ENCODE measurements around the gene FXYD5. TPM values are rescaled to one million over a fixed set of nuclear protein-coding genes. Genes with fewer than 3 reads are reported as not detected.
A peak's percentile ranks its signal among the peaks of the same experiment; 100 is the strongest.
"Not testable (repeated sequence)": the region's sequence is repeated elsewhere in the genome, so short reads cannot be mapped to it uniquely, and the experiment has no call there.

The FXYD5 gene
- total RNA-seq, 1 experiment from 2014 or later: 101 TPM

DNA sequence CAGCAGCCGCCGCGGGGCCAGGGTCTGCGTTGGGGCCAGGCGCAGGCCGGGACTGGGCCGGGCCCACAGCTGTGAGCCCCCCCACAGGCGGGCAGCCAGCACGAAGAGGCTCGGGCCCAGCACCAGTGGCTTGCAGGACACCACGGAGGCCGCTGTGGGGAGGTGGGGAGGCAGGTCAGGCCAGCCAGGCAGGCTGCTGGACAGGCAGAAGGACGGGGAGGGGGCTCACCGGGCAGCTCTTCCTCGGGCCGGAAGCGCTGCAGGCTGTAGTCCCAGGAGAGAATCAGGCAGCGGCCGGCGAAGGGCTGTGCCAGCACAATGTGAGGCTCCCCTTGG lies 27.9 kb upstream of the FXYD5 start:
- DNase-seq: peak; percentile 71
- H3K36me3 ChIP-seq (replicated peaks; ENCODE audit: control insufficient read depth, insufficient read depth, low read length): no peaks in the 10 kb centered on the region

DNA sequence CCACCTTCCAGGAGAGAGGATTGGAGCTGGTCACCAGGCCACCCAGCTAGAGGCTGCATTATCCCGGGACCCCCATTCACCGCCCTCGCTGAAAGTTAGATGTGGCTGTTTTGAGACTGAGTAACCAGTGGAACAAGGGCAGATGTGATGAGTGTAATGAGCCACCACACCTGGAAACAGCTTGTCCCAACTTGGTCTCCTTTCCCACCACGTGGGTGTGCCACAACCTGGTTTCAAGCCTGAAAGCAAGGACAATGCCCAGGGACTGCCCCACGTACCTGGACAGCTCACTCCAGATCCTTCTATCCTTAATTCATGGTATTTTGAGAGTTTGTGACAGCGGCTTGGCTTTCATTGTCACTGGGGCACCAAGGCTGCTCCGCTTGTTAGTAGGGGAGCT lies 26.7 kb upstream of the FXYD5 start:
- no peaks in the 10 kb centered on the region for H3K36me3 ChIP-seq (replicated peaks; ENCODE audit: control insufficient read depth, insufficient read depth, low read length)
- no peaks in the 10 kb centered on the region for H3K27me3 ChIP-seq (ENCODE audit: control insufficient read depth, insufficient read depth, low read length)
- no peak overlapping the region for H3K4me3 ChIP-seq (ENCODE audit: insufficient read depth, low read depth, low read length)
- DNase-seq: no peak

More for the DNA sequence above, 27.9 kb upstream of the FXYD5 start:
- Histone ChIP-seq H3K27me3 (ENCODE audit: control insufficient read depth, insufficient read depth, low read length) (no peaks in the 10 kb centered on the region), H3K4me3 (ENCODE audit: insufficient read depth, low read depth, low read length) (no peak overlapping the region)

DNA sequence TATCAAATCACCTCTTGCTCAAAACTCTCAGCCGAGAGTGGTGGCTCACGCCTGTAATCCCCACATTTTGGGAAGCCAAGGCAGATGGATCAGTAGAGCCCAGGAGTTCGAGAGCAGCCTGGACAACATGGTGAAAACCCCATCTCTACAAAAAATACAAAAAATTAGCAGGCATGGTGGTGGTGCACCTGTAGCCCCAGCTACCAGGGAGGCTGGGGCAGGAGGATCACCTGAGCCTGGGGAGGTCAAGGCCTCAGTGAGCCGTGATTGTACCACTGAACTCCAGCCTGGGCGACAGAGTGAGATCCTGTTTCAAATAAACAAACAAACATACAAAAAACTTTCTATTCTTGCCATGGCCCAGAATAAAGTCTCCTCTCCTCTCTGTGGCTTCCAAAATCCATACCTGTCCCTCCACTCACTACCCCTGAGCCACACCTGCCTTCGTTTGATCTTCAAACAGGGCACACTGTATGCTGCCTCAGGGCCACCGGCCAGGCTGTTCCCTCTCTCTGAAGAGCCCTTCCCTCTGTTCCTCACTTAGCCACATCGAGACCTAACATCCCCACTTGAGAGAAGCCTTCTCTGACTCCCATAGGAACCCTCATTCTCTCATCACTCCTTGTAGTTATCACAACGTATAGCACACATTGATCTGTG lies 26.0 kb upstream of the FXYD5 start:
- H3K36me3 ChIP-seq (replicated peaks; ENCODE audit: control insufficient read depth, insufficient read depth, low read length): no peaks in the 10 kb centered on the region
- no peak overlapping the region for H3K4me3 ChIP-seq (ENCODE audit: insufficient read depth, low read depth, low read length)
- H3K27me3 ChIP-seq (ENCODE audit: control insufficient read depth, insufficient read depth, low read length): no peaks in the 10 kb centered on the region
- no peak for DNase-seq

DNA sequence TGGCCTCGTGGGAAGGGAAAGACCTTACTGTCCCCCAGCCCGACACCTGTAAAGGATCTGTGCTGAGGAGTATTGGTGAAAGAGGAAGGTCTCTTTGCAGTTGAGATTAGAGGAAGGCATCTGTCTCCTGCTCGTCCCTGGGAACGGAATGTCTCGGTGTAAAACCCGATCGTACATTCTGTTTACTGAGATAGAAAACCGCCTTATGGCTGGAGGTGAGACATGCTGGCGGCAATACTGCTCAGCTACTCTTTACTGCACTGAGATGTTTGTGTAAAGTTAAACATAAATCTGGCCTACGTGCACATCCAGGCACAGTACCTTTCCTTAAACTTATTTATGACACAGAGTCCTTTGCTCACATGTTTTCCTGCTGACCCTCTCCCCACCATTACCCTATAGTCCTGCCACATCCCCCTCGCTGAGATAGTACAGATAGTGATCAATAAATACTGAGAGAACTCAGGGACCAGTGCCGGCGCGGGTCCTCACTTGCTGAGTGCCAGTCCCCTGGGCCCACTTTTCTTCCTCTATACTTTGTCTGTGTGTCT lies 24.7 kb upstream of the FXYD5 start:
- not testable (repeated sequence) for H3K27me3 ChIP-seq (ENCODE audit: control insufficient read depth, insufficient read depth, low read length); DNase-seq; H3K36me3 ChIP-seq (replicated peaks; ENCODE audit: control insufficient read depth, insufficient read depth, low read length); H3K4me3 ChIP-seq (ENCODE audit: insufficient read depth, low read depth, low read length)

DNA sequence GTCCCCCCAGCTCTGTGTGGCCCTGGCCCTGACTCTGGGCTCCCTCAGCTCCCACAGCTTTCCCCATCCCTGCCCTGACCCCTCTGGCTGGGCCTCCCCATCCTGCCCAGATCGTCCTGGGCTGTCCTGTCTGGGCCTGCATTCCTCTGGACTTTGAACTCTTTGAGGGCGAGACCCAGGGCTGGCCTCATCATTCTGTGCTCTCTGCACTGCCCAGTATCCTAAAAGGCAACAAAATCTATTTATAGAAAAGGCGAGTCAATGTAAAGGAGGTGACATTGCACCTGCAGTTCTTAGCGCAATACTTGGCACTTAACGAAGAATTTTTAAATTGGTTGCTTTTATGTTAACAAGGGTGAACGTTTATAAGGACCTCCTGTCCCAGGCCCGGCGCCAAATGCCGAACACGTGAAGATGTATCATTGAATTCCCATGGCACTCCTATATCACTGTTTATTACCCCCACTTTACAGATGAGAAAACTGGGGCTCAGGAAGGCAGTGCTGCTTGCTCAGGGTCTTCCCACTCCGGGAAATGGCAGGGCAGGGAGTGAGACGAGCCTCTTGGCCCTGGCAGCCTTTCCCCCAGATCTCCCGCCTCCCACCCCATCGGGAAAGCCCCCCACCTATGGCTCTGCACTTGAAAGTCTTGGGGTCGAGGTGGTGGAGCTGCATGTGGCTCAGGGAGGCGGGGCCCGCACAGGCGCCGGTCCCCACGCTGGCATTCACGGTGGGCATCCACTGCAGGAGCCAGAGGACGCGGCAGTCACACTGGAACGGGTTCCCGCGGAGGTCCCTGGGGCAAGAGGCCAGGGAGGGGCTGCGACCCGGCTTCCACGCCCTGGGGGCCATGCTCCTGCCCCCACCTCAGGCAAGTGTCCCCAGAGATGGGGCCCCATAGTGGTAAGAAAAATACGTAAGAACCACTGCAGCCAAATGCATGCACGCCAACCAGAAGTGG lies 23.5 kb upstream of the FXYD5 start:
- no peak for DNase-seq
- no peaks in the 10 kb centered on the region for H3K27me3 ChIP-seq (ENCODE audit: control insufficient read depth, insufficient read depth, low read length)

DNA sequence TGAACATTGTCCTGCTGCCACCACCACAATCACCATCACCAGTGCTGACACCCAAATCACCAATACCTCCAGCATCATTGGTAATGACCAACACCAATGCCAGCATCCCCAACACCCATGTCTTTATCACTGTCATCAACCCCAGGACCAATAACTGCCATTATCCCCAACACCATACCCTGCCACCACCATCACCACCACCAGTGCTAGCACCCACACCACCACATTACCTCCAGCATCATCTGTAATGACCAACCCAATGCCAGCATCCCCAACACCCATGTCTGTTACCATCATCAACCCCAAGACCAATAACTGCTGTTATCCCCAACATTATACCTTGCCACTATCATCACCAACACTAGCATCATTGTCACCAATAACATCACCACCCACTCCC lies 22.3 kb upstream of the FXYD5 start:
- Histone ChIP-seq H3K4me3 (ENCODE audit: insufficient read depth, low read depth, low read length) (no peak overlapping the region), H3K27me3 (ENCODE audit: control insufficient read depth, insufficient read depth, low read length) (no peaks in the 10 kb centered on the region), H3K36me3 (replicated peaks; ENCODE audit: control insufficient read depth, insufficient read depth, low read length) (no peaks in the 10 kb centered on the region)
- DNase-seq: no peak

More for the DNA sequence above, 23.5 kb upstream of the FXYD5 start:
- H3K4me3 ChIP-seq (ENCODE audit: insufficient read depth, low read depth, low read length): no peak overlapping the region
- H3K36me3 ChIP-seq (replicated peaks; ENCODE audit: control insufficient read depth, insufficient read depth, low read length): no peaks in the 10 kb centered on the region

DNA sequence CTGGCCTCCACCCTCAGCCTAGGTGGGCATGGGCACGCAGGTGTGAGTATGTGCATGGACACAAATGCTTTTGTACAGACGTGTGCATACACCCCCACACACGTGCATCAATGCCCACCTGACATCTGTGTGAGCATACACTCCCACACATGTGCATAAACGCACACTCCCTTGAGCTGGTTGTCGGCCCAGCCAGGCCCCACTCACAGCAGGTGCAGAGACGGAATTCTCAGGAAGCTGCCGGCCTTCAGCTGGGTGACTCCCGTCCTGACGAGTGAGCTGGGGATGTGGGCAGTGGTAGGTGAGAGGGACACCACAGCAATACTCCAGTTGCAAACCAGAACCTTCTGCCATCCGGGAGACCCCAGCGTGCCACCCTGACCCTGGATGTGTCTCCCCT lies 20.7 kb upstream of the FXYD5 start:
- Histone ChIP-seq H3K36me3 (replicated peaks; ENCODE audit: control insufficient read depth, insufficient read depth, low read length) (no peaks in the 10 kb centered on the region), H3K27me3 (ENCODE audit: control insufficient read depth, insufficient read depth, low read length) (no peaks in the 10 kb centered on the region), H3K4me3 (ENCODE audit: insufficient read depth, low read depth, low read length) (no peak overlapping the region)
- no peak for DNase-seq

DNA sequence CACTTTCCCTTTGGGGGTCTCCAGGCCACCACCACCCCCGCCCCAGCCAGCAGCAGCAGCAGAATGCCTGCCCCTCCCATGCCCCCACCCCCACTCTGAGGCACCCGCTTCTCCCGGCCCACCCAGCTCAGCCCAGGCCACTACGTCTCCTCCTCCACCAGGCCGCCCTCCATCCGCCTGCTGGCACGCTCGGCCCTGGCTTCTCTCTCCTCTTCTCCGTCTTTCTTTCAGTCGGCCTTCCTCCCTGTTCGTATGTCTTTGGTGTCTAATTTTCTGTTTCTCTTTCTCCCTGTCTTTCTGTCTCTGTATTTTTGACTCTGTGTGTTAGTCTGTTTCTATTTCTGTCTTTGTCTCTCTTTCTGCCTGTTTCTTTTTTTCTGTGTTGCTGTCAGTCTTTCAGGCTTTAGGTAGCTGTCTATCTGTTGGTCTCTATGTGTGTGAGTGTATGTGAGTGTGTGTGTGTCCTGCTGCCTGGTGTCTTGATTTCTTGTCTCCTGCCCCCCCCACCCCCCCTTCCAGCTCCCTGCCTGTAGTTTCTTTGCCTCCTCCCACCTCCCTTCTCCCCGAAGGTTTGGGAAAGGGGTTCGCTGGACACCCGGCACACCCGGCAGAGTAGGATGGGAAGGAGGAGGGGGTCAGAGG lies 19.8 kb upstream of the FXYD5 start, which contains the start of gene LGI4:
Gene LGI4 (minus strand): TSS at position 459 of the 642 bp plus-strand sequence. CDS start 379 bp downstream, at position 80.
- no peaks in the 10 kb centered on the region for H3K27me3 ChIP-seq (ENCODE audit: control insufficient read depth, insufficient read depth, low read length)
- peak within 1 kb of the TSS; percentile 16 for H3K4me3 ChIP-seq (ENCODE audit: insufficient read depth, low read depth, low read length)
- peak; percentile 81 for DNase-seq

DNA sequence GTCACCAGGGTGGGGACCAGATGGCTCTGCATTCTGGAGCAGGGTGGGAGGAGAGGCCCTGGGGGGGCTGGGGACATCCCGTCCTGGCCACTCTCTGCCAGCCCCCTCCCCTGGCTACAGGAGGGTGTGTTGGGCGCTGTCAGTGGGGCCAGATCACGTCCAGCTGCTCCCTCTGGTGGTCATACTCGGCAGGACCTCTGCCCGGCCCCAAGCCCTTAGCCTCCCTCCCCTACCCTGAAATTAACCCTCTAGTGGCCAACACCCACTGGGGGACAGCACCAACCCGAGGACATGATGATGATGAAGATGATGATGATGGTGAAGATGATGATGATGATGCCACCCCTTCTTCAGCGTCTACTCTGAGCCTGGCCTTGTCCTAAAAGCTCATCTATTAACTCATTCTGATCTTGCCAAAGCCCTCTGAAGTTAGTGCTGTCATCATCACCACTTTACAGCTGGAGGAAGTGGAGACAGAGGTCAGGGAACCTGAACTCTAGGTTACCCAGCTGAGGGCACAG lies 19.1 kb upstream of the FXYD5 start:
- Histone ChIP-seq H3K27me3 (ENCODE audit: control insufficient read depth, insufficient read depth, low read length) (0 out of 2 replicates have a peak, but pooled peaks cover 2% of the 10 kb centered on the region), H3K36me3 (replicated peaks; ENCODE audit: control insufficient read depth, insufficient read depth, low read length) (no peaks in the 10 kb centered on the region), H3K4me3 (ENCODE audit: insufficient read depth, low read depth, low read length) (peak overlapping the region; percentile 16)
- DNase-seq: peak; percentile 99

More for the DNA sequence above, 19.8 kb upstream of the FXYD5 start, which contains the start of gene LGI4:
- H3K36me3 ChIP-seq (replicated peaks; ENCODE audit: control insufficient read depth, insufficient read depth, low read length): no peaks in the 10 kb centered on the region

DNA sequence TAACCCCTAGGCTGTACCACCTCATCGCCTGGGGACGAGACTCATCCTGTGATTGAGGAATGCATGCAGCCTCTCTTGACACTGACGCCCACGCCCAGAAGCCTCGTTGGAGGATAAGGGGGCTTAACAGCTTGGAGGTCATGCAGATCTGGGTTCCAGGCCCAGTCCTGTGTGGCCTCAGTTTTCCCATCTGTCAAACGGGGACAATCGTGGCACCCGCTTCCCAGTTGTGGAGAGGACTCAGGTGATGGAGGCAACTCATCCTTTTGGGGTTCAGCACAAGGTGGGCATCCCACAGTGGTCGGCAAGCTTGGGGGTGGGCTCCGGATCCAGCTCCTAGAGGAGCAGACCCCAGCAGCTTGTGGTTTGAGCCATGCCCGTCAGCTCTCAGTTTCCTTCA lies 18.3 kb upstream of the FXYD5 start:
- H3K27me3 ChIP-seq (ENCODE audit: control insufficient read depth, insufficient read depth, low read length): peaks cover 3% of the 10 kb centered on the region; the same call in 1 of the 2 replicates

DNA sequence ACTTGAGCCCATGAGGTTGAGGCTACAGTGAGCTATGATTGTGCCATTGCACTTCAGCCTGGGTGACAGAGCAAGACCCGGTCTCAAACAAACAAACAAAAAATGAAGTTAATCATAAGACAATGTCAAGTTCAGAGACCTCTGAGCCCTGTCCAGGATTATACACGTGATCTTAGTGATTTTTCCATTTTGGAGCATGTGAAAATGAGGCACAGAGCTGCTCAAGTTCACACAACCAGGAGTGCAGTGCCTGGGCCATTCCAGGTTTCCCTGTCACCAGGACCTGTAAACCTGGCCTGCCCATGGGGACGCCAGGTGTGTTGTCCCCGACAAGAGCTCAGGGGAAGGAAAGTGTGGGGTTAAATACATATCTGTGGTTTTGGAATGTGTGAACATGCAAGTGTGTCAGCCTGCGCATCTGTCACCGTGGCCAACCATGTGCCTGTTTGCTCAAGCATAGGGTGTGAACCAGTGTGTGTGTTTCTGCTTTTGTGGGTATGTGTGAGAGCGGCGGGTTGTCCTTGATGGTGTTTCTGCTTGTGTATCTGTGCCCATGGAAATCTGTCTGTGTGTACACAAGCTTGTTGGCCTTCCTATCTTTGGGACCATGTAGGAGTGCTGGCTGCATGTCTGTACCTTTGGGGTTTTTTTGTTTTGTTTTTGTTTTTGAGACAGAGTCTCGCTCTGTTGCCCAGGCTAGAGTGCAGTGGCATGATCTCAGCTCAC lies 17.4 kb upstream of the FXYD5 start:
- no peak overlapping the region for H3K4me3 ChIP-seq (ENCODE audit: insufficient read depth, low read depth, low read length)
- no peaks in the 10 kb centered on the region for H3K36me3 ChIP-seq (replicated peaks; ENCODE audit: control insufficient read depth, insufficient read depth, low read length)
- H3K27me3 ChIP-seq (ENCODE audit: control insufficient read depth, insufficient read depth, low read length): peaks cover 9% of the 10 kb centered on the region
- DNase-seq: no peak

More for the DNA sequence above, 18.3 kb upstream of the FXYD5 start:
- Histone ChIP-seq H3K4me3 (ENCODE audit: insufficient read depth, low read depth, low read length) (no peak overlapping the region), H3K36me3 (replicated peaks; ENCODE audit: control insufficient read depth, insufficient read depth, low read length) (no peaks in the 10 kb centered on the region)
- peak; percentile 20 for DNase-seq

DNA sequence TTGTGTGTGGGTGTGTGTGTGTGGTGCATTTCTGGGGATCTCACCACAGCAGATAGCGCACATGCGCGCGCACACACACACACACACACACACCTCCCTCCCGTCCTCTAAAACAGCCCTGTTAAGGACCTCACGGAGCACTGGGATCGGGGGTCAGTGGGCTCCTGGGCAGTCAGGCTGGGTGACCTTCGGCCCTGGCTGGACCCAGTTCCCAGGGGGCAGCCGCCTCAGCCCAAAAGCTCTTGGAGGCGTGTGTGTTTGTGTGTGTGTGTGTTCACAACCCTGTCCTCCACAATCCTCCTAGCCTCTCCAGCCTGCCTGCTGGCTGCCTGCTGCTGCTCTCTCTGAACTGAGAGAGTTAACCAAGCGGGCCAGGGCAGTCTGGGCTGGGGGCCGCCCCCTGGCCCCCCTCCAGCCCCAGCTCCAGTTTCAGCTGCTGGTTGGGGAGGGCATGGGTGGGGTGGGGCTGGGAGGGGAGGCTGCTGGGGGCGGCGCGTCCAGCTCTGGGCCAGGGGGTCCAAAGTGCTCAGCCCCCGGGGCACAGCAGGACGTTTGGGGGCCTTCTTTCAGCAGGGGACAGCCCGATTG lies 16.1 kb upstream of the FXYD5 start, which contains the start of gene FXYD1:
Gene FXYD1 (plus strand): TSS at position 520 of the 588 bp plus-strand sequence. CDS start 1,256 bp downstream, outside the sequence.
- Histone ChIP-seq H3K36me3 (replicated peaks; ENCODE audit: control insufficient read depth, insufficient read depth, low read length) (no peaks in the 10 kb centered on the region), H3K27me3 (ENCODE audit: control insufficient read depth, insufficient read depth, low read length) (peaks cover 12% of the 10 kb centered on the region), H3K4me3 (ENCODE audit: insufficient read depth, low read depth, low read length) (no peak within 1 kb of the TSS)
- DNase-seq: peak; percentile 63

DNA sequence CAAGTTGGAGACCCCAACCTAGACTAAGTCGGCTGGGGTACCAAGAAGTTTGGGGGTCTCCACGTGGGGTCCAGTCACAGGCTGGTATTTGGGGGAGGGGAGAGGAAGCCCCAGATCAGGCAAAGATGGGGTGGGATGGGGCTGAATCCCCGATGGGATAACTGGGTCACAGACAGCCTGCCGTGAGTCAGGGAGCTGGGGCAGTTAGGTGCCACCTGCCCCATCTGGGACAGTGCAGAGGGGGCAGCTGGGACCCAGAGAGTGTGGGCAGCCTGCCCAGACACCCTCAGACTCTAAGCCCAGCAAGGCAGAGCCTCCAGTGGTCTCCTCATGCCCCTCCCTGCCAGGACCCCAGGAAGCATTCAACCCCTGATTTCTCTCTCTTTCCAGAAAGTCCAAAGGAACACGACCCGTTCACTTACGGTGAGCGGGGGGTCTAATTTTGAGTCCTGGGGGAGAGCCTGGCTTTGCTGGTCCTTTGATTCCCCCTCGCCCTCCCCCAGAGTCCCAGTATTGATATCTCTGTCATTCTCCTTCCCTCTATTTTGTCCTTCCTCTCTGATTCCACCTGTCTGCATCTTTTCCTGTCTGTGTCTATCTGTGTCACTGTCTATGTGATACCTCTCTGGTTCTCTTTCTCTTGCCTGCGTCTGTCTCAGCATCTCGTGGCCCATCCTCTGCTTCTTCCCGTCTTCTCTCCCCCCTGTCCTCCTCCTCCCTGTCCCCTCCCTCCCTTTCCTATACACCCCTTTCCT lies 14.2 kb upstream of the FXYD5 start:
- H3K27me3 ChIP-seq (ENCODE audit: control insufficient read depth, insufficient read depth, low read length): peaks cover 27% of the 10 kb centered on the region
- DNase-seq: peak; percentile 59
- H3K36me3 ChIP-seq (replicated peaks; ENCODE audit: control insufficient read depth, insufficient read depth, low read length): no peaks in the 10 kb centered on the region
- no peak overlapping the region for H3K4me3 ChIP-seq (ENCODE audit: insufficient read depth, low read depth, low read length)

All from H7 (cell line).